ENCODE results near the gene ANKRD45.

GRCh38 chr1:173562813-173563212, 106.8 kb downstream of the ANKRD45 start:
- TF ChIP-seq POLR2A (IDR thresholded peaks at IDR 0.05; ENCODE audit: low read length) = no peak
- TF ChIP-seq GATA1 (IDR thresholded peaks at IDR 0.05; ENCODE audit: low read depth, low read length) = no peak
